Ishikawa (cell line): Measurements from ENCODE around the gene RASAL2.

ENCODE experiments used
- CEBPB ChIP-seq: IDR thresholded peaks from 2 replicates; pipeline ENCODE4 v1.6.1; 2012
- CREB1 ChIP-seq: IDR thresholded peaks from 2 replicates; pipeline ENCODE4 v1.6.1; 2012; ENCODE audit warnings: low read depth
- EGR1 ChIP-seq: IDR thresholded peaks from 2 replicates; pipeline ENCODE4 v1.6.1; 2012
- EP300 ChIP-seq: IDR thresholded peaks from 2 replicates; pipeline ENCODE4 v1.6.1; 2012; ENCODE audit warnings: borderline replicate concordance
- FOXM1 ChIP-seq: IDR thresholded peaks from 2 replicates; pipeline ENCODE4 v1.6.1; 2012; ENCODE audit warnings: low read depth, borderline replicate concordance
- NFIC ChIP-seq: IDR thresholded peaks from 2 replicates; pipeline ENCODE4 v1.6.1; 2012
- RAD21 ChIP-seq: IDR thresholded peaks from 2 replicates; pipeline ENCODE4 v1.6.1; 2012; ENCODE audit warnings: low read depth
- TAF1 ChIP-seq: IDR thresholded peaks from 2 replicates; pipeline ENCODE4 v1.6.1; 2012; ENCODE audit warnings: low read depth, mild to moderate bottlenecking
- TCF12 ChIP-seq: IDR thresholded peaks from 2 replicates; pipeline ENCODE4 v1.6.1; 2012; ENCODE audit warnings: low read depth
- TEAD4 ChIP-seq: IDR thresholded peaks from 2 replicates; pipeline ENCODE4 v1.6.1; 2012
- YY1 ChIP-seq: IDR thresholded peaks from 2 replicates; pipeline ENCODE4 v1.6.1; 2012; ENCODE audit warnings: low read depth
- ZBTB7A ChIP-seq: IDR thresholded peaks from 2 replicates; pipeline ENCODE4 v1.6.1; 2012; ENCODE audit warnings: low read depth
- TF ChIP-seq, protein P1 (sequence below): IDR thresholded peaks from 2 replicates; pipeline ENCODE4 v1.6.1; 2012
- TF ChIP-seq, protein P2 (sequence below): IDR thresholded peaks from 2 replicates; pipeline ENCODE4 v1.6.1; 2012
- TF ChIP-seq, protein P3 (sequence below): IDR thresholded peaks from 2 replicates; pipeline ENCODE4 v1.6.1; 2012; ENCODE audit warnings: low read depth, mild to moderate bottlenecking

Gene RASAL2

DNA sequence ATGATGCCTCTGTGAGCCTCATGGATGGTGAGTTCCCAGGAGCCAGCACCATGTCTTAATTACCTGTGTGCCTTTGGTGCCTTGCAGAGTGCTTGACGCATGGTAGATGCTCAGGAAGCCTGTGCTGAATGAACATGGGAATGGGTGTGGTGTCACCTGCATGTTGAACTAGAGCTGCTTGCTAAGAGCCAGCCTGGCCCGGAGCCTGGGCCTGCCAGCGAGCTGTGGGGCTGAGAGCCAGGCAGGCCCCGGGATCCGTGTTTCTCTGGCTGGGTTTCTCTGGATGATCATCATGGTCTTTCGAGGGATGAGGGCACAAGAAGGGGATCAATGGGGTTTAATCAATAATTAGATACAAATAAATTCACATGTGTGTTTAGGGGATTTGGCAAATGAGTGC lies 412.3 kb downstream of the RASAL2 start:
- TF ChIP-seq RAD21, result no peak
- no peak for TF ChIP-seq TAF1
- no peak for TF ChIP-seq EP300

DNA sequence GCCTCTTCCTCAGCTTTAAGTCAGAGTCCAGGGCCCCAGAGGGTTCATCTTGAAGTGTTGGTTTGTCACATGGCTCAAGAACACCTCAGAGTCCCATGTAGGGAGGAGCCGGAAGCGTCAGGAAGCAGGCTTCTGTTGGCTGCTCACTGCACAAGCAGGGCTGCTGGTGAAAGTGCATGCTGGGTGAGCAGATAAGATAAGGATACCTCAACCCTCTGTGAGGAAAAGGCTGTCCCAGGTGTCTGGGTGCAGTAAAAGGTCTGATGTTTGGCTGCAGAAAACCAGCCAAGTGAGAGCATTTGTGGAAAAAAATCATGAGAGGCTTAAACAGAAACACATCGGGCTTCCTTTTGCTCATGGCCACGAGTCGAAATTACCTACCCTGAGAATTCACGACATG lies 412.8 kb downstream of the RASAL2 start:
- no peak for TF ChIP-seq NFIC
- TF ChIP-seq, protein P1, sequence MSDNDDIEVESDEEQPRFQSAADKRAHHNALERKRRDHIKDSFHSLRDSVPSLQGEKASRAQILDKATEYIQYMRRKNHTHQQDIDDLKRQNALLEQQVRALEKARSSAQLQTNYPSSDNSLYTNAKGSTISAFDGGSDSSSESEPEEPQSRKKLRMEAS, result no peak
- no peak for TF ChIP-seq TCF12
- no peak for TF ChIP-seq TAF1
- TF ChIP-seq YY1, result no peak

DNA sequence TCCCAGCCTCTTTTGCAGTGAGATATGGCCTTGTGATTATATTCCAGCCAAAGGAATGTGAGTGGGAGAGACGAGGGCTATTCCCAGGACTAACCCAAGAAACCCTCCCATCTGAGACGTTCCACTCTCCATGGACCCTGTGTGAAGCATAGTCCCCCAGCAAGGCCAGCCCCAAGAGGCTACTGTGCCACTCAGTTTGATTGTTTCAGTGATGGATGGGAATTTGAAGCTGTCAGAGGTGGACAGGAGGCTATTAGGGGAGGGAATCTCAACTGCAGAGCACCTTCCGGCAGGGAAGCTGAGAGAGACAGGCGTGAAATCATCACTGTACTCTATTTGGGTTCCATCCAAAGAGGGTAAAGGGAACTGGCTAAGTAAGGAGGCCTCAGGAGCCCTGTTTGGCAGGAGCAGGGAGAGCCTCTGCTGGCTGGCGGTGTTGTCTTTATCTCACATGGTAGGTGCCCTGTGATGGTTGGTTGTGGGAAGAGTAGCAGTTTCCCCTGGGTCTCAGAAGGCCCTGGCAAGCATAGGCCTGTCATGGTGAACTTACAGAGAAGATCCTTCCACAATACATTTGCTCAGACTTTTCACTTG lies 415.6 kb downstream of the RASAL2 start:
- TF ChIP-seq CREB1 (no peak), ZBTB7A (no peak), EGR1 (no peak), FOXM1 (no peak), TAF1 (no peak)
- TF ChIP-seq, protein P2, sequence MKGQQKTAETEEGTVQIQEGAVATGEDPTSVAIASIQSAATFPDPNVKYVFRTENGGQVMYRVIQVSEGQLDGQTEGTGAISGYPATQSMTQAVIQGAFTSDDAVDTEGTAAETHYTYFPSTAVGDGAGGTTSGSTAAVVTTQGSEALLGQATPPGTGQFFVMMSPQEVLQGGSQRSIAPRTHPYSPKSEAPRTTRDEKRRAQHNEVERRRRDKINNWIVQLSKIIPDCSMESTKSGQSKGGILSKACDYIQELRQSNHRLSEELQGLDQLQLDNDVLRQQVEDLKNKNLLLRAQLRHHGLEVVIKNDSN, result no peak
- TF ChIP-seq, protein P1, result no peak

DNA sequence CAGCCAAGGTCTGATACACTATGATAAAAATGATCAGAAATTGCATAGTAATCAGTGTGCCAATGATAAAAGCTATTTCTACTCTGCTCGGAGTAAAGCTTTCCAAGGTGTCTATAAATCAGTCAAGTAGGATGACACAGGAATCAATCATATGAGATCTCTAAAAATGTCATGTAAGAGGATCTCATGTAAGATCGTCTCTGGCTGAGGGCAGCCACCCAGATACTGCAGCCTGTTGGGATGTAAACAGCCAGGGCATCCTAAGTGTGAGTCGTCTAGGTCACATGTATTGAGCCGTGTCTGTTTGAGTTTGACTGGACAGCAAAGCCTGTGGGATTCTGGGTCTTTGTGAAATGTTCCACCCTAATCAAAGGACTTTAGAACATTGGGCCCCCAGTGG lies 416.3 kb downstream of the RASAL2 start:
- TF ChIP-seq CREB1 (no peak), TCF12 (no peak), FOXM1 (no peak), TAF1 (no peak), EGR1 (no peak), ZBTB7A (no peak), EP300 (no peak), TEAD4 (no peak), RAD21 (no peak), NFIC (no peak), CEBPB (no peak), YY1 (no peak)
- TF ChIP-seq, protein P2, result no peak
- TF ChIP-seq, protein P3, sequence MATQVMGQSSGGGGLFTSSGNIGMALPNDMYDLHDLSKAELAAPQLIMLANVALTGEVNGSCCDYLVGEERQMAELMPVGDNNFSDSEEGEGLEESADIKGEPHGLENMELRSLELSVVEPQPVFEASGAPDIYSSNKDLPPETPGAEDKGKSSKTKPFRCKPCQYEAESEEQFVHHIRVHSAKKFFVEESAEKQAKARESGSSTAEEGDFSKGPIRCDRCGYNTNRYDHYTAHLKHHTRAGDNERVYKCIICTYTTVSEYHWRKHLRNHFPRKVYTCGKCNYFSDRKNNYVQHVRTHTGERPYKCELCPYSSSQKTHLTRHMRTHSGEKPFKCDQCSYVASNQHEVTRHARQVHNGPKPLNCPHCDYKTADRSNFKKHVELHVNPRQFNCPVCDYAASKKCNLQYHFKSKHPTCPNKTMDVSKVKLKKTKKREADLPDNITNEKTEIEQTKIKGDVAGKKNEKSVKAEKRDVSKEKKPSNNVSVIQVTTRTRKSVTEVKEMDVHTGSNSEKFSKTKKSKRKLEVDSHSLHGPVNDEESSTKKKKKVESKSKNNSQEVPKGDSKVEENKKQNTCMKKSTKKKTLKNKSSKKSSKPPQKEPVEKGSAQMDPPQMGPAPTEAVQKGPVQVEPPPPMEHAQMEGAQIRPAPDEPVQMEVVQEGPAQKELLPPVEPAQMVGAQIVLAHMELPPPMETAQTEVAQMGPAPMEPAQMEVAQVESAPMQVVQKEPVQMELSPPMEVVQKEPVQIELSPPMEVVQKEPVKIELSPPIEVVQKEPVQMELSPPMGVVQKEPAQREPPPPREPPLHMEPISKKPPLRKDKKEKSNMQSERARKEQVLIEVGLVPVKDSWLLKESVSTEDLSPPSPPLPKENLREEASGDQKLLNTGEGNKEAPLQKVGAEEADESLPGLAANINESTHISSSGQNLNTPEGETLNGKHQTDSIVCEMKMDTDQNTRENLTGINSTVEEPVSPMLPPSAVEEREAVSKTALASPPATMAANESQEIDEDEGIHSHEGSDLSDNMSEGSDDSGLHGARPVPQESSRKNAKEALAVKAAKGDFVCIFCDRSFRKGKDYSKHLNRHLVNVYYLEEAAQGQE, result no peak
- TF ChIP-seq, protein P1, result no peak

DNA sequence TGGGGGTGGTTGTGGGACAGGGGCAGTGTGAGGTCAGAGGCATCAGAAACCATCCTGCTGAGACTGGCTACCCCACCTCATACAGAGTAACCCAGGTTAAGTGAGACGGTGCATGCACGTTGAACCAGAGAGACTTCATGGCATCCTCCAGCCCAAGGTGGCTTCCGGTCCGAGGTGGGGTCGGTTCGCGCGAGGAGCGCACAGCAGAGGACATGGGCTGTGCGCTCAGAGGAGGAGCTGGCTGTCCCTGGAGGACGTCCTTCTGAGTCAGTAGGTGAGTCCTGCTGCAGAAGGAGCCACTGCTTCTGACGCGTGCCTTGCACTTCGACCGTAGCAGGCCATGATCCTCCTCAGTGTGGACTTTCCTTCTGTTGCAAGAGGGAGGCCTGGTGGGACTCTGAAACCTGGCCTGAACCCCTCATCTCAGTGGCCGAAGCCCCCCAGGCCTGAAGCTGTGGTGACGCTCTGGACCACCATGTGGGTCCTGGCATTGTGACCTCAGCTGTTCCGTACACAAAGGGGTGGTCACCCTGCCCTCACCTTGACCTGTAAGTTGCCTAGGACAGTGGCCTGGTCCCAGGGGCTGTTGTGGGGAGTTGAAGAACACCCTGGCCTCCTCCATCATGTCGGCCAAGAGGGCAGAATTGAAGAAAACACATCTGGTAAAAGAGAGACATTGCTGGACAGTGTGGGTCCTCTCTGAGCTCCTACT lies 418.8 kb downstream of the RASAL2 start, which contains the start of gene TEX35:
Gene TEX35 (plus strand): TSS at position 544 of the 712 bp plus-strand sequence. CDS start 80 bp downstream, at position 624.
- TF ChIP-seq, protein P3, result no peak
- TF ChIP-seq NFIC (no peak), ZBTB7A (no peak), RAD21 (no peak), FOXM1 (no peak), CREB1 (no peak)
